HCT116 (cell line): ENCODE data around the gene NUBPL. TPM values are rescaled to one million over a fixed set of nuclear protein-coding genes. Genes with fewer than 3 reads are reported as not detected.

Experiments used
- ATAC-seq: fragments of 200-7000 bp; cut with Tn5 transposase; 2 replicates; pipeline ENCODE4 v1.9.1; 2020; ENCODE audit warnings: mild to moderate bottlenecking, moderate library complexity
- BruUV-seq: library from RNA; stranded (reverse); fragments of 400-500 nt; replicated peaks from 2 replicates; lab custom pipeline; 2021; lab: Mats Ljungman, UMichigan
- CTCF ChIA-PET: fragments of 300-600 bp; sonication (Branson Sonifier 250); formaldehyde crosslinking; loops from one replicate; lab custom pipeline; 2021; ENCODE audit warnings: antibody characterized with exemption; lab: Charles Lee
- POLR2A ChIA-PET: fragments of 300-600, 350-600 bp; sonication (Branson Sonifier 250); formaldehyde crosslinking; loops from one replicate; lab custom pipeline; 2021; ENCODE audit warnings: antibody characterized with exemption; lab: Charles Lee
- RAD21 ChIA-PET, 2 experiments: fragments of 300-600 bp; sonication (Branson Sonifier 250); formaldehyde crosslinking; loops; one replicate each; lab custom pipeline; 2023; ENCODE audit warnings: low total read pairs in 2 of 2; ENCODE audit not compliant: uncharacterized antibody in 2 of 2, unreplicated experiment in 2 of 2, low non-redundant PET in 1 of 2; lab: Charles Lee
- DNase-seq: peaks from one replicate; pipeline ENCODE4 v3.0.0-alpha.2; 2010; ENCODE audit warnings: low read depth, low spot score
- H2AFZ ChIP-seq: fragments of 200-600 bp; shearing (Covaris generic), sonication (generic); 2 replicates; pipeline ENCODE4 v1.6.1; 2017; ENCODE audit warnings: low read depth, mixed run types, mixed read lengths, antibody characterized with exemption, low read length; ENCODE audit not compliant: poor library complexity, severe bottlenecking
- H3K27ac ChIP-seq: 2 replicates; pipeline ENCODE4 v1.5.1; 2012; ENCODE audit warnings: low read depth, low read length
- H3K27me3 ChIP-seq: fragments of 200-600 bp; sonication (generic); 2 replicates; pipeline ENCODE4 v1.6.1; 2016; ENCODE audit warnings: mixed run types, low read length, mixed read lengths; ENCODE audit not compliant: insufficient read depth
- H3K36me3 ChIP-seq, 2 experiments: fragments of 200-500 bp in 1 of 2; fragments of 200-600 bp in 1 of 2; sonication (Bioruptor generic) in 1 of 2; sonication (generic) in 1 of 2; 2 replicates each; pipeline versions ENCODE4 v1.5.1 to v1.6.1; 2014 to 2016; ENCODE audit warnings: low read length in 2 of 2, inconsistent platforms in 1 of 2, mixed read lengths in 1 of 2, mixed run types in 1 of 2; ENCODE audit not compliant: insufficient read depth in 2 of 2, control insufficient read depth in 1 of 2
- H3K4me1 ChIP-seq, 2 experiments: fragments of 200-600 bp in 1 of 2; sonication (generic) in 1 of 2; 2 replicates each; pipeline versions ENCODE4 v1.5.1 to v1.6.1; 2012 to 2017; ENCODE audit warnings: low read length in 2 of 2, inconsistent platforms in 1 of 2, mild to moderate bottlenecking in 1 of 2, mixed read lengths in 1 of 2, mixed run types in 1 of 2, moderate library complexity in 1 of 2; ENCODE audit not compliant: insufficient read depth in 2 of 2, control insufficient read depth in 1 of 2
- H3K4me2 ChIP-seq: fragments of 200-600 bp; sonication (generic); 2 replicates; pipeline ENCODE4 v1.6.1; 2017; ENCODE audit warnings: mixed run types, low read length, mixed read lengths
- H3K4me3 ChIP-seq, 2 experiments: fragments of 200-600 bp in 1 of 2; sonication (generic) in 1 of 2; replicated peaks in 1 of 2; 2 replicates each; pipeline ENCODE4 v1.5.1; 2011 to 2016; ENCODE audit warnings: low read length in 2 of 2, control low read depth in 1 of 2, low read depth in 1 of 2, mild to moderate bottlenecking in 1 of 2, mixed read lengths in 1 of 2, mixed run types in 1 of 2
- H3K79me2 ChIP-seq: fragments of 200-600 bp; sonication (generic); 2 replicates; pipeline ENCODE4 v1.6.1; 2017; ENCODE audit warnings: mild to moderate bottlenecking, mixed run types, low read length, moderate library complexity, mixed read lengths; ENCODE audit not compliant: insufficient read depth
- H3K9ac ChIP-seq: fragments of 200-600 bp; sonication (generic); 2 replicates; pipeline ENCODE4 v1.6.1; 2016; ENCODE audit warnings: low read length, mixed read lengths
- H3K9me2 ChIP-seq: fragments of 200-600 bp; sonication (generic), shearing (Covaris generic); 2 replicates; pipeline ENCODE4 v1.6.1; 2017; ENCODE audit warnings: mixed run types, mild to moderate bottlenecking, moderate library complexity; ENCODE audit not compliant: insufficient read depth
- H3K9me3 ChIP-seq, 2 experiments: fragments of 200-500 bp in 1 of 2; fragments of 200-600 bp in 1 of 2; sonication (Bioruptor generic) in 1 of 2; sonication (generic) in 1 of 2; 2 replicates each; pipeline ENCODE4 v1.6.1; 2014 to 2017; ENCODE audit warnings: low read length in 2 of 2, mixed read lengths in 2 of 2, inconsistent platforms in 1 of 2, low read depth in 1 of 2, mild to moderate bottlenecking in 1 of 2, mixed run types in 1 of 2, moderate library complexity in 1 of 2; ENCODE audit not compliant: control insufficient read depth in 1 of 2, insufficient read depth in 1 of 2
- H4K20me1 ChIP-seq: fragments of 200-600 bp; sonication (generic), shearing (Covaris generic); 2 replicates; pipeline ENCODE4 v1.6.1; 2017; ENCODE audit warnings: mixed run types, mild to moderate bottlenecking, moderate library complexity; ENCODE audit not compliant: insufficient read depth
- CBX3 ChIP-seq: IDR thresholded peaks from 2 replicates; pipeline ENCODE4 v1.6.1; 2012; ENCODE audit warnings: low read depth
- ELF1 ChIP-seq: IDR thresholded peaks from 2 replicates; pipeline ENCODE4 v1.6.1; 2012; ENCODE audit warnings: low read depth, borderline replicate concordance
- FOSL1 ChIP-seq: IDR thresholded peaks from 2 replicates; pipeline ENCODE4 v1.6.1; 2012; ENCODE audit warnings: low read depth
- JUND ChIP-seq: IDR thresholded peaks from 2 replicates; pipeline ENCODE4 v1.6.1; 2012
- POLR2AphosphoS5 ChIP-seq: IDR thresholded peaks from 2 replicates; pipeline ENCODE4 v1.6.1; 2011; ENCODE audit warnings: mild to moderate bottlenecking, low read depth, low read length, moderate library complexity
- SIN3A ChIP-seq: IDR thresholded peaks from 2 replicates; pipeline ENCODE4 v1.6.1; 2012; ENCODE audit warnings: low read depth
- SP1 ChIP-seq: IDR thresholded peaks from 2 replicates; pipeline ENCODE4 v1.6.1; 2012; ENCODE audit warnings: low read depth
- TCF7L2 ChIP-seq: IDR thresholded peaks from 2 replicates; pipeline ENCODE4 v1.7.0; 2011; ENCODE audit warnings: borderline replicate concordance, inconsistent platforms; ENCODE audit not compliant: insufficient read depth, insufficient read length; ENCODE audit errors: extremely low read depth
- ZNF274 ChIP-seq: fragments of 200-500 bp; sonication (Bioruptor generic); IDR thresholded peaks from 2 replicates; pipeline ENCODE4 v1.6.1; 2014; ENCODE audit warnings: mild to moderate bottlenecking, low read depth, low read length, inconsistent platforms
- intact Hi-C: fragments of 100-400 bp; cut with micrococcal nuclease; formaldehyde crosslinking; loops from 2 replicates; pipeline ENCODE4 v1.10.0; 2022
- total RNA-seq: library from RNA; stranded (reverse); gene quantifications from one replicate; pipeline ENCODE4 v1.2.1, GENCODE V29; 2021; ENCODE audit not compliant: unreplicated experiment
- TF ChIP-seq, protein P1 (sequence below): IDR thresholded peaks from 2 replicates; pipeline ENCODE4 v1.6.1; 2012; ENCODE audit warnings: low read depth

NUBPL gene
- total RNA-seq, 1 experiment from 2014 or later: 11.3 TPM

DNA sequence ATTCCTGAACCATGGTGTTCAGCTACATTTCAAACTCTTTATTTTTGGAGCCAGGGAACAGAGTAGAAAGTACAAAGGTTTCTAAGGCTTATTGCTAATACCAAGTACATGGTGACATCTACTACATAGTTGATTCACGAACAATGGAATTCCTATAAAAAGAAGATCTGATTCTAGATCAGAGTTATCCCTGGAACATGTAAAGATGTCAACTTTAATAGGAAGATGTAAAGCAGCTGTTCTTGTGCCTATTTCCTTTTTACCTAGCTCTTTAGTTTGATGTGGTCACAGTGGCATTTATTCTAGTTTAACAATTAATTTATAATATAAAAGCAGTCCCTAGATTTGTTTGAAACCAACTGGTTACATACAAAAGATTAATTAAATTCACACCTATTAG lies 99.5 kb downstream of the NUBPL start (continued):
- no peak for TF ChIP-seq JUND

DNA sequence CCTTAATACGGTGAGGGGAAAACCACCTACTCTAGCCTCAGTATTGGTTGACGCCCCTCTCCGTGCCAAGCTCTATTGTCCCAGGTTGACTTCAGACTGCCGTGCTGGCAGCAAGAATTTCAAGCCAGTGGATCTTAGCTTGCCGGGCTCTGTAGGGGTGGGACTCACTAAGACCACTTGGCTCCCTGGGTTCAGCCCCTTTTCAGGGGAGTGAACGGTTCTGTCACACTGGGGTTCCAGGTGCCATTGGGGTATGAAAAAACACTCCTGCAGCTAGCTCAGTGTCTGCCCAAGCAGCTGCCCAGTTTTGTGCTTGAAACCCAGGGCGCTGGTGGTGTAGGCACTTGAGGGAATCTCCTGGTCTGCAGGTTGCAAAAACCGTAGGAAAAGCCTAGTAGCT lies 107.1 kb downstream of the NUBPL start:
- no peak overlapping the region for H3K4me3 ChIP-seq
- DNase-seq (no peak), ATAC-seq (no peak)
- TF ChIP-seq ZNF274: no peak
- no peak for TF ChIP-seq POLR2AphosphoS5
- no peak for TF ChIP-seq TCF7L2
- TF ChIP-seq ELF1: no peak
- TF ChIP-seq, protein P1, sequence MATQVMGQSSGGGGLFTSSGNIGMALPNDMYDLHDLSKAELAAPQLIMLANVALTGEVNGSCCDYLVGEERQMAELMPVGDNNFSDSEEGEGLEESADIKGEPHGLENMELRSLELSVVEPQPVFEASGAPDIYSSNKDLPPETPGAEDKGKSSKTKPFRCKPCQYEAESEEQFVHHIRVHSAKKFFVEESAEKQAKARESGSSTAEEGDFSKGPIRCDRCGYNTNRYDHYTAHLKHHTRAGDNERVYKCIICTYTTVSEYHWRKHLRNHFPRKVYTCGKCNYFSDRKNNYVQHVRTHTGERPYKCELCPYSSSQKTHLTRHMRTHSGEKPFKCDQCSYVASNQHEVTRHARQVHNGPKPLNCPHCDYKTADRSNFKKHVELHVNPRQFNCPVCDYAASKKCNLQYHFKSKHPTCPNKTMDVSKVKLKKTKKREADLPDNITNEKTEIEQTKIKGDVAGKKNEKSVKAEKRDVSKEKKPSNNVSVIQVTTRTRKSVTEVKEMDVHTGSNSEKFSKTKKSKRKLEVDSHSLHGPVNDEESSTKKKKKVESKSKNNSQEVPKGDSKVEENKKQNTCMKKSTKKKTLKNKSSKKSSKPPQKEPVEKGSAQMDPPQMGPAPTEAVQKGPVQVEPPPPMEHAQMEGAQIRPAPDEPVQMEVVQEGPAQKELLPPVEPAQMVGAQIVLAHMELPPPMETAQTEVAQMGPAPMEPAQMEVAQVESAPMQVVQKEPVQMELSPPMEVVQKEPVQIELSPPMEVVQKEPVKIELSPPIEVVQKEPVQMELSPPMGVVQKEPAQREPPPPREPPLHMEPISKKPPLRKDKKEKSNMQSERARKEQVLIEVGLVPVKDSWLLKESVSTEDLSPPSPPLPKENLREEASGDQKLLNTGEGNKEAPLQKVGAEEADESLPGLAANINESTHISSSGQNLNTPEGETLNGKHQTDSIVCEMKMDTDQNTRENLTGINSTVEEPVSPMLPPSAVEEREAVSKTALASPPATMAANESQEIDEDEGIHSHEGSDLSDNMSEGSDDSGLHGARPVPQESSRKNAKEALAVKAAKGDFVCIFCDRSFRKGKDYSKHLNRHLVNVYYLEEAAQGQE: no peak
- TF ChIP-seq CBX3: no peak
- no peak for TF ChIP-seq SP1
- TF ChIP-seq JUND: no peak
- no peak for TF ChIP-seq SIN3A
- TF ChIP-seq FOSL1: no peak
- RAD21 ChIA-PET: no interaction called here
- H3K9me3 ChIP-seq: no peaks in the 10 kb centered on the region
- CTCF ChIA-PET: no interaction called here
- no peaks in the 10 kb centered on the region for H3K36me3 ChIP-seq
- POLR2A ChIA-PET: no interaction called here
- H3K27me3 ChIP-seq: no peaks in the 10 kb centered on the region
- H3K79me2 ChIP-seq: no peaks in the 10 kb centered on the region
- H3K9me2 ChIP-seq: no peaks in the 10 kb centered on the region
- H2AFZ ChIP-seq: no peak overlapping the region
- H3K27ac ChIP-seq: no peak overlapping the region
- intact Hi-C loops: no loop called here
- BruUV-seq: no TSS peak
- no peaks in the 10 kb centered on the region for H4K20me1 ChIP-seq
- H3K4me2 ChIP-seq: no peak overlapping the region
- no peak overlapping the region for H3K9ac ChIP-seq
- no peaks in the 10 kb centered on the region for H3K4me1 ChIP-seq
